Adrenal gland (tissue), 12 donors: ENCODE measurements around the gene PRPF19. TPM values are rescaled to one million over a fixed set of nuclear protein-coding genes. Genes with fewer than 3 reads are reported as not detected.
A peak's percentile ranks its signal among the peaks of the same experiment; 100 is the strongest.

Source experiments
- DNase-seq, 7 donors: peaks; one replicate each; pipeline ENCODE4 v3.0.0-alpha.2; 2019 to 2020
- H3K27ac ChIP-seq, 5 donors: fragments of 200-600 bp; sonication (generic) in 4 of 5; 1 replicate in 3 of 5; 2 replicates in 2 of 5; pipeline versions ENCODE4 v1.5.1 to v1.8.0; 2016 to 2020; ENCODE audit warnings: mild to moderate bottlenecking in 1 of 5
- H3K27me3 ChIP-seq: fragments of 200-600 bp; 2 replicates; pipeline ENCODE4 v1.8.0; 2021
- H3K36me3 ChIP-seq, 2 donors: fragments of 200-600 bp; replicated peaks in 1 of 2; 1 replicate in 1 of 2; 2 replicates in 1 of 2; pipeline versions ENCODE4 v1.5.1 to v1.8.0; 2018 to 2022
- H3K4me1 ChIP-seq, 2 donors: fragments of 200-600 bp; replicated peaks in 1 of 2; 1 replicate in 1 of 2; 2 replicates in 1 of 2; pipeline versions ENCODE4 v1.5.1 to v1.8.0; 2018 to 2021
- H3K4me3 ChIP-seq, 4 donors: fragments of 200-600 bp; sonication (generic) in 3 of 4; one replicate each; pipeline ENCODE4 v1.5.1; 2016 to 2018
- H3K9me3 ChIP-seq, 3 donors: fragments of 200-600 bp; sonication (generic) in 1 of 3; replicated peaks in 1 of 3; 1 replicate in 2 of 3; 2 replicates in 1 of 3; pipeline versions ENCODE4 v1.5.1 to v1.8.0; 2016 to 2021
- CTCF ChIP-seq, 6 experiments: fragments of 450-650 bp in 4 of 6; fragments of 200-600 bp in 2 of 6; sonication (generic) in 1 of 6; IDR thresholded peaks; 1 replicate in 5 of 6; 2 replicates in 1 of 6; pipeline versions ENCODE4 v1.5.1 to v1.8.0; 2016 to 2021; ENCODE audit warnings: antibody characterized with exemption in 6 of 6, mild to moderate bottlenecking in 2 of 6, moderate library complexity in 1 of 6
- POLR2A ChIP-seq, 2 donors: fragments of 450-650 bp; IDR thresholded peaks; one replicate each; pipeline ENCODE4 v1.6.1; 2017; ENCODE audit warnings: antibody characterized with exemption in 2 of 2, mild to moderate bottlenecking in 2 of 2, moderate library complexity in 1 of 2
- WGBS, 4 donors: extraction: QIAGEN DNeasy Blood & Tissue Kit in 2 of 4; methylation state at CpG; one replicate each; pipeline versions ENCODE4 v1.1.5 to v1.1.7; 2013 to 2017; 5-methylcytosine and 5-hydroxymethylcytosine counted together
- intact Hi-C, 2 donors: fragments of 100-400 bp; cut with DNase I; formaldehyde crosslinking; loops; one replicate each; pipeline versions ENCODE4 v1.14.1 to v1.15.0; 2022 to 2023
- polyA plus RNA-seq, 3 donors: library from polyadenylated mRNA; stranded (reverse); fragments of 200-250 nt in 2 of 3; fragments of 350-450 nt in 1 of 3; fragmentation: Illumina TruSeq in 1 of 3; extraction: RNeasy Lipid Tissue Mini Kit (QIAGEN cat#74804) in 1 of 3; gene quantifications; one replicate each; pipeline ENCODE4 v1.2.3, GENCODE V29; 2013 to 2014
- total RNA-seq, 9 donors: library from RNA; depleted of rRNA in 4 of 9; stranded (reverse); fragments of >200 nt in 4 of 9; fragments of 120-200 nt in 1 of 9; fragmentation: NEBNext Ultra II Directional in 1 of 9; extraction: Animal tissue kit (Norgen Biotek cat#: 25700) in 1 of 9; gene quantifications; one replicate each; pipeline versions ENCODE4 v1.1.0 to v1.2.4, GENCODE V29; 2013 to 2023
- donor health status: healthy with polysubstance abuse.
- donor health status: Bipolar disorder and iron deficiency.
- donor health status: DM: yes; HTN: yes; CAD: no.
- donor health status: DM: no; HTN: no; CAD: no.
- donor health status: DM: no; HTN: no; CAD: no.
- donor health status: DM: yes; HTN: yes; CAD: no.

Gene PRPF19
- total and polyA plus RNA-seq, 12 donors = 45.5 to 129 (median 100.0) TPM

GRCh38 chr11:60848714-60849151, 57.7 kb downstream of the PRPF19 start:
- Histone ChIP-seq H3K4me1 (peaks cover 5 to 16% of the 10 kb centered on the region in 2 donors), H3K9me3 (no peaks in the 10 kb centered on the region), H3K4me3 (no peak overlapping the region), H3K27me3 (no peaks in the 10 kb centered on the region), H3K36me3 (peaks cover 0 to 39% of the 10 kb centered on the region in 2 donors), H3K27ac (no peak overlapping the region)
- intact Hi-C loops = no loop called here
- 71 to 83% (median 78%) methylated on average over 9 to 10 of the region's 10 CpGs for WGBS, 4 donors
- no peak for TF ChIP-seq CTCF (IDR thresholded peaks at IDR 0.05)
- no peak for TF ChIP-seq POLR2A (IDR thresholded peaks at IDR 0.05)
- no peak for DNase-seq

DNA sequence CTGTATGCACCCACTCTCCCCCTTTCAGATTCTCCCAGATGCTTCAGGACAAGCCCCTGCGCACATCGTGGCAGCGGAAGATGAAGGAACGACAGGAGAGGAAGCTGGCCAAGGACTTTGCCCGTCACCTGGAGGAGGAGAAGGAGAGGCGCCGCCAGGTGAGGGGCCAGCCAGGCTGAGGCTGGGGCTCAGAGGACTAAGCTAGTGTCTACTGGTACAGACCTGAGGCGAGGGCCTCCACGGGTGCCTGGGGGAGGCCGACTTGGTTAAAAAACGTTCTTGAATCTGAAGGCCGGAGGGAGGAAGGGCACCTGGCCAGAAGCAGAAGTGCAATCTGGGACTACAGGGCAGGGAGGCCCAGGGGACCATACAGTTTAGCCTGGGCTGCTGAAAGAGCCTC, 58.5 kb downstream of the PRPF19 start:
- H3K4me1 ChIP-seq = peaks cover 14 to 25% of the 10 kb centered on the region in 2 donors
- TF ChIP-seq CTCF (IDR thresholded peaks at IDR 0.05) (no peak), POLR2A (IDR thresholded peaks at IDR 0.05) (no peak)
- intact Hi-C loops = no loop called here
- 72 to 76% (median 74%) methylated on average over 12 of the region's 12 CpGs for WGBS, 4 donors
- H3K27ac ChIP-seq = no peak overlapping the region
- no peak overlapping the region for H3K4me3 ChIP-seq
- peaks cover 0 to 39% of the 10 kb centered on the region in 2 donors for H3K36me3 ChIP-seq
- H3K9me3 ChIP-seq = no peaks in the 10 kb centered on the region
- no peaks in the 10 kb centered on the region for H3K27me3 ChIP-seq
- no peak for DNase-seq

- intact Hi-C loops = no loop called here
- no peak overlapping the region for H3K4me3 ChIP-seq
- H3K36me3 ChIP-seq = peaks cover 0 to 39% of the 10 kb centered on the region in 2 donors
- H3K9me3 ChIP-seq = no peaks in the 10 kb centered on the region
- TF ChIP-seq CTCF (IDR thresholded peaks at IDR 0.05) = no peak
- no peak for TF ChIP-seq POLR2A (IDR thresholded peaks at IDR 0.05)
- DNase-seq = no peak
- WGBS, 4 donors = 71 to 84% (median 79%) methylated on average over 7 to 13 of the region's 13 CpGs
- H3K27me3 ChIP-seq = no peaks in the 10 kb centered on the region
- H3K4me1 ChIP-seq = peaks cover 17 to 30% of the 10 kb centered on the region in 2 donors
- no peak overlapping the region for H3K27ac ChIP-seq
Measured at GRCh38 chr11:60847281-60847680, 59.1 kb downstream of the PRPF19 start.

DNA sequence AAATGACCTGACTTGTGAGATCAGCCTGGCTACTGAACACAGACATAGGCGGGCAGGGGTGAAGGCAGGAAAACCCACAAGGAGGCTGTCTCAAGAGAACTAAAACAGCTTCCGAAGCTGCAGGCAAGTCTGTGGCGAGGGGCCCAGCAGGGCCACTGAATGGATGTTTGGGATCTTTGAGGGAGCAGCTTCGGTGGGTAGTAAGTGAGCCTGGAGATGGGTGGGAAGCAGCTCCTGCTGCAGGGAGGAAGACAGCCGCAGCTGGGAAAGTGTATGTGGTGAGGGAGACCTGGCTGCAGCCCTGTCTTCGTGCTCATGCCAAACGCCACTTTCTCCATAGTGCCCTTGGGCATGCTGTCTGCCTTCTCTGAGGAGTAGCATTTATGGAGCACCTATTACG, 61.0 kb downstream of the PRPF19 start:
- Histone ChIP-seq H3K36me3 (peaks cover 0 to 28% of the 10 kb centered on the region in 2 donors), H3K4me1 (peaks cover 17 to 39% of the 10 kb centered on the region in 2 donors), H3K4me3 (no peak overlapping the region), H3K27me3 (no peaks in the 10 kb centered on the region), H3K9me3 (no peaks in the 10 kb centered on the region), H3K27ac (peak overlapping the region in 1 of 5 donors; percentile 85)
- no peak for DNase-seq
- intact Hi-C loops = no loop called here
- TF ChIP-seq CTCF (IDR thresholded peaks at IDR 0.05) = no peak
- TF ChIP-seq POLR2A (IDR thresholded peaks at IDR 0.05) = no peak
- 66 to 78% (median 74%) methylated on average over 8 of the region's 8 CpGs for WGBS, 4 donors
